Myocyte (in vitro differentiated cells): ENCODE data around the gene ALOX12. TPM values are rescaled to one million over a fixed set of nuclear protein-coding genes. Genes with fewer than 3 reads are reported as not detected.

Experiments used
- DNase-seq: peaks from one replicate; pipeline ENCODE4 v3.0.0-alpha.2; 2012; ENCODE audit warnings: low read depth
- total RNA-seq: library from RNA; depleted of rRNA; stranded (reverse); fragments of >200 nt; gene quantifications from 2 replicates; pipeline ENCODE4 v1.2.3, GENCODE V29; 2014

ALOX12 gene
- total RNA-seq, 1 donor from 2014 or later, result not detected

DNA sequence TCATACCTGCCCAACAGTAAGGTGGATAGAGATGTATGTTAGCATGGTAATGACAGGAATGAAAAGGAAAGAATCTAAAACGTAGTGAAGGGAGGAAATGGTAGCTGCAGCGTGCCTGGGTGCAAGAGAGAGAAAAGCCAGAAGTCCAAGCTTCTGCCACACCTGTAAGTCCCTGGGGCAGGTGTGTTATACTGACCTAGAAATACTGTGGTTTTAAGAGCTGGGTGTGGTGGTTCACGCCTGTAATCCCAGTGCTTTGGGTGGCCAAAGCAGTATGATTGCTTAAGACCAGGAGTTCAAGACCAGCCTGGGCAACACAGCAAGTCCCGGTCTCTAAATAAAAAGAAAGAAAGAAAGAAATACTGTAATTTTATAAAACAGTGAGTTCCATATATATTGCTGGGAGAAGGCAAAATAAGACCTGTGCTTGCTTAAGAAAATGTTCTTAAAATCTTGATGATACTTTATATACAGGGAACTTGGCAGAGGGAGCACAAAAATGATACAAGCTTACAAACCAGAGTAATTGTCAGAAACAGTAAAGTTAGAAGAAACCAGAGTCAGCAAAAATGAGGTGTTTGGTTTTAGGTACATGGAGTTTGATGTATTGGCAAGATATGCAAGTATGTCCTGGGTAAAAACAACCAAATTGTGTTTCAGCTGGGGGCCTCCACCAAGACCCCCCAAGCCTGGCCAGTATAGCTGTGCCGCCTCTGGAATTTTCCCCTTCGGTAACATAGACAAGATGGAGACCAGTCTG, 6.6 kb downstream of the ALOX12 start:
- DNase-seq, result no peak

DNA sequence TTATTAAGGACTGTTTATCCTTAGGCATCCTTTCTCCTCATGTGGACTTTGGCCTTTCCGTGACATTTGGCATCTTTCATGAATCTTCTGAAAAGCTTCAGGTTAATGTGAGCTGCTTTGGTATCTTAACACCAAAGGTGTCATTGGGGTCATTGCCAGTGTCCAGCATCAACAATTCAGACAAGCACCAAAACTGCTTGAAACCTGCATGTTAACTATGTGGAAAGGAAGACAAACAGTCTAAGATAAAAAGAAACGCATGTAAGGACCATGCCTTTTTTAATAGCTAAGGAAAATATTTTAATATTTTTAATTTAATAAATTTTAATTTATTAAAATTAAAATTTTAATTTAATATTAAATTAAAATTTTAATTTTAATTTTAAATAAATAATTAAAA, 7.9 kb downstream of the ALOX12 start:
- DNase-seq, result no peak

DNA sequence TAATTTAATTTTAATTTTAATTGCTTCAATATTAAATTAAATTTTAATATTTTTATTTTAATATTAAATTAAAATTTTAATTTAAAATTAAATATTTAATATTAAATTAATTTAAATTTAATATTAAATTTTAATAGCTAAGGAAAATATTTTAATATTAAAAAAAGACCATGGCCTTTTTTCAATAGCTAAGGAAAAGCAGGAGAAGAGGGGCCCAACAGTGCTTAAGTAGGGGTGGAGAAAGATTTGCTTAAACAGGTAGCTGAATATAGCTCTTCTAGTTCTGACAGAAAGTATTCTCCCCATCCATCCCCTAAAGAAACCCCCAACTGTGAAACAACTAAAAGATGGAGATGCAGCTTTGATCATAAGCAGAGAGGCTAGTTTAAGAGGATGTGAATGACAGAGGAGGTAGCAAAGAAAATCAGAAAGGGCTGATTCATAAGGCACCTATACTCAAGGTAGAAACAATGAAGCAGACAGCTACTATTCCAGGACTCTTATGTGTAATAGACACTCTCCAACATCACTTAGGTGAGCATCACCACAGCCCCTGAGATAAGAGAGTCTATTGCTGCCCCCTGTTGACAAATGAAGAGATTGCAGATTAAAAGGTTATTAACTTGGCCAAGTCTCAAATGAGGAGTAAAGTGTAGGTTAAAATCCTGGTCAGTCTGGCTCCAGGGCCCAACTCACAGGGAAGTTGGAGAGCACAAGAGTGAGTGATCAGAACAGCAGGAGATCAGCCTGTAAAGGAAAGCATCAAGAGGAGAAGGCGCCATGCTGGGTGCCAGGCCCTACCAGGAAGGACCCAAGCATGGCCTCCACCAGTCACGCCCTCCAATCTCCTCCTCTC, 8.8 kb downstream of the ALOX12 start:
- peak; percentile 74 for DNase-seq

DNA sequence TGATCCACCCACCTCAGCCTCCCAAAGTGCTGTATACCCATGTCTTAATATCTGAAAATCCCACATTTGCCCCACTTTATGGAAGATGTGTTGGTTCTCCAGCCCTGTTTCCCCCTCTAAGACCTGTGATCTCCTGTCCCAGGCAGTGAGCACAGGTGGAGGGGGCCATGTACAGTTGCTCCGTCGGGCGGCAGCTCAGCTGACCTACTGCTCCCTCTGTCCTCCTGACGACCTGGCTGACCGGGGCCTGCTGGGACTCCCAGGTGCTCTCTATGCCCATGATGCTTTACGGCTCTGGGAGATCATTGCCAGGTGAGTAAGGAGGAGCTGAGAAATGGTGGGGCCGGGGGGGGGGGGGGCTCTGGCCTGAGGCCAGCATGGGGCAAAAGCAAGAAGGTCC, 9.9 kb downstream of the ALOX12 start:
- no peak for DNase-seq

DNA sequence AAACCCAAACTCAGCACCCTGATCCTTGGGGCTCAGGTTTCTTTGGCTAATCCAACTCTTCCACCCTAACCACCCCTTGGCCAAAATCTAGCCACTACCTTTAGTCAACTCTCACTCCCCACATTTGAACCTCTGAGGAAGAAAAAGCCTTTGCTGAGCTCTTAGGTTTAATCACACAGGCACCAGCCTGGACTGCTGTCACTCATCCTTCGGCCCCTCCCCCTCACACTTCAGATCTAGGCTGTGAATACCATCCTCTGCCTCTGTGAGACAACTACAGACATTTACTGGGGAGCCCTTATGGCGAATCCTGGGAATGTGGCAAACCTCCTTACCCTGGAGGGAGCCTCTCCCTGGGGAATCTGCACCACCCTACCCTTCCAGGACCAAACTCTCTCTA, 11.3 kb downstream of the ALOX12 start:
- no peak for DNase-seq

DNA sequence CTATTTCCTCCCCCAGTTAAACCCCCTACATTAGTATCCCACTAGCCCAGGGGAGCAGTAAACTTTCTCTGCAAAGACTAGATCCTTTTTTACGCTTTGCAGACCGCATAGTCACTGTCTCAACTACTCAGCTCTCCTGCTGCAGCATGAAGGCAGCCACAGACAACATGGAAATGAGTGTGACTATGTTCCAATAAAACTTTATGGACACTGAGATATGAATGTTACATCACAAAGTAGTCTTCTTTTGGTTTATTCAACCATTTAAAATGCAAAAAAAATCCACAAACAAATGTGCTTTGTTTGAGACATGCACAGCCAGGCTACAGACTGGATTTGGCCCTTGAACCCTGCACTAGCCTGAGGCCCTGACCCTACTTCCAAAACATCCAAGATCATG, 14.7 kb downstream of the ALOX12 start:
- no peak for DNase-seq

DNA sequence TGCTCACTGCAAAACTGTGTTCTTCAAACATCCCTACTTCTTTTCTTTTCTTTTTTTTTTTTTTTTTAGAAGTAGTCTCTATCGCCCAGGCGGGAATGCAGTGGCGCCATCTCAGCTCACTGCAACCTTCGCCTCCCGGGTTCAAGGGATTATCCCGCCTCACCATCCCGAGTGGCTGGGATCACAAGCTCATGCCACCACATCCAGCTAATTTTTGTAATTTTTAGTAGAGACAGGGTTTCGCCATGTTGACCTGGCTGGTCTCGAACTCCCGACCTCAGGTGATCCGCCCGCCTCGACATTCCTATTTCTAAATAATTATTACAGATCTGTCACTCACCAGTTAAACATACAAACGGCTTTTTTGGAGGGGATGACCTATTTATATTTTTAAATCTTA, 15.6 kb downstream of the ALOX12 start:
- no peak for DNase-seq

DNA sequence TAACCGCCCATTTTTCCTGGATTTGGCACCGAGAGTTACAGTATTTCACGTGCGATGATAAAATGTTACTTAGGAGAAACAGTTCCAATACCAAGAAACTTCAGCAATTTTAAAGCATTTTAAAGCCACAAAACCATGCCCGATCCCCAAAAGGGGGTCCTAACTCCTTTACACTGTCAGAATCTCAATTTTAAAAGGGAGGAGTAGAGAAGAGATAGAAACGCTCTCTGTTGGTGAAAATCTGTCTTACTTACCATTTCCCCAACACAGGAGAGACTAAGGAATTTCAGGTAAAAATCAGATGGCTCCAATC, 16.0 kb downstream of the ALOX12 start:
- no peak for DNase-seq

DNA sequence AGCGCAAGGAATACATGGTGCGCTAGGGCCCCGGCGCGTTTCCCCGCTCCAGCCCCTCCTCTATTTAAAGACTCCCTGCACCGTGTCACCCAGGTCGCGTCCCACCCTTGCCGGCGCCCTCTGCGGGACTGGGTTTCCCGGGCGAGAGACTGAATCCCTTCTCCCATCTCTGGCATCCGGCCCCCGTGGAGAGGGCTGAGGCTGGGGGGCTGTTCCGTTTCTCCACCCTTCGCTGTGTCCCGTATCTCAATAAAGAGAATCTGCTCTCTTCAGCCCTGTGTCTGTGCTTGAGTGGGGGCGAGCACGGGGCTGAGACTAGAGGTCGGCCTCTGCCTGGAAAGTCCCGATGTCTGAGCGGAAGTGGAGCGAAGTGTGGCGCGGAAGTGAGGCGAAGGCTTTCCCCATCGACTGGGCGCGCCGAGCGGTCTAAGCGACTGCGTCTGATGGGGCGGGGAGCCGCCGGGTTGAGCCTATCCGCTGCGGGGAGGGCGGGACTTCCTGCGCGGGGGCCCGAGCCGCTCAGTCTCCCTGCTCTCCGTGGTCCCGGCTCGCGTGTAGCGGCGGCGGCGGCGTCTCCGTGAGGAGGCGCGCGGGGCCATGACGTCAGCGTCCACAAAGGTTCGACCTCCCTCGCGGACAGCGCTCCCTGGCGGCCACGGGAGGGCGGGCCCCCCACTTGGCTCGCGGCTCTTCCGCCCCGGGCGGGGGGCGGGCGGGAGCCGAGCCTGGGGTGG, 18.6 kb downstream of the ALOX12 start:
- DNase-seq, result peak; percentile 97

DNA sequence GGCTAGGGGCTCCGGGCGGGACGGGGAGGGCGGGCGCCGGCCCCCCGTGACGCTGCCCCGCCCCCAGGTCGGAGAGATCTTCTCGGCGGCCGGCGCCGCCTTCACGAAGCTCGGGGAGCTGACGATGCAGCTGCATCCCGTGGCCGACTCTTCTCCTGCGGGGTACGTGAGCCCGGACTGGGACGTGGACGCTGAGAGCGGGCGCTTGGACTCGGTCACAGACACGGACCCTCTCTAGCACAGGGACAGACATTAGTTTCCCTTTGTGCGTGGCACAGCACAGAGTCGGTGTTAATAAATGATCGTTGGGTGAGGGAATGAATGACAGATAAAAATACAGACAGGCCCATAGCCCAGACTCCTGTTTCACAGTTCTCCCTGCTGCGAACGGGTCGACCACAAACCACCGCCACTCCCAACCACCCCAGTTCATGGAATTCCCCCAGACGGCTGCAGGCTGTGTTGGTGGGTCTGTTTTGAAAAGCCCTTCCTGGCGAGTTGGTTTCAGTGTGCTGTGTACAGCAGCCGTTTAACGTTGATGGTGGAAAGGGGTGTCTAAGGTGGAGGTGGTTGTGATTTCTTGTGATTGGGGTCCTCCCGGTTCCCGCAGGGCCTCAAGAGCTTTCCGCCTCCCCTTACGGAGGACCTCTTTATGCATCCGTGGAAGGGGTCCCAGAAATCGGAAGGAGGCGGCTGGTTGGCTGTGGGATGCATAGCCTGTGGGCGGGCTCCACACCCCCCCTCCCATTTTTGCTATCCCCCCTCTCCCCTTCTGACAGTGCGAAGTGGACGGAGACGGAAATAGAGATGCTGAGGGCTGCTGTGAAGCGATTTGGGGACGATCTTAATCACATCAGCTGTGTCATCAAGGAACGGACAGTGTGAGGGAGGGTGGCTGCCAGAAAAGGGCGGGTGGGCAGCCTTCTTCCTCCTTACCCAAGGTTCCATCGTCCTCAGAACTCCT, 19.4 kb downstream of the ALOX12 start:
- DNase-seq, result peak; percentile 70

DNA sequence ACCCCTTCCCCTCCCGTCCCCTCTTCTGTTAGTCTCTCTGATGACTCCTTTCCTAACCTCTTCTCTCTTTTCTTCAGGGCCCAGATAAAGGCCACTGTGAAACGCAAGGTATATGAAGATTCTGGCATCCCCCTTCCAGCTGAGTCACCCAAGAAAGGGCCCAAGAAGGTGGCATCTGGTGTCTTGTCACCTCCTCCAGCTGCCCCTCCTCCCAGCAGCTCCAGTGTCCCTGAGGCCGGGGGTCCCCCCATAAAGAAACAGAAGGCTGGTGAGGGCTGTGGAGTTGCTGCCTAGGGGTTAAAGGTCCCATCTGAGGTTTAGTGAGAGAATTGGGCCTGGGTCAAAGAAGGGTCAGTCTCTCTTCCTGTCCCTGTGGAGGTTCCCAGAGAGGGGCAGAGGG, 20.6 kb downstream of the ALOX12 start:
- no peak for DNase-seq

DNA sequence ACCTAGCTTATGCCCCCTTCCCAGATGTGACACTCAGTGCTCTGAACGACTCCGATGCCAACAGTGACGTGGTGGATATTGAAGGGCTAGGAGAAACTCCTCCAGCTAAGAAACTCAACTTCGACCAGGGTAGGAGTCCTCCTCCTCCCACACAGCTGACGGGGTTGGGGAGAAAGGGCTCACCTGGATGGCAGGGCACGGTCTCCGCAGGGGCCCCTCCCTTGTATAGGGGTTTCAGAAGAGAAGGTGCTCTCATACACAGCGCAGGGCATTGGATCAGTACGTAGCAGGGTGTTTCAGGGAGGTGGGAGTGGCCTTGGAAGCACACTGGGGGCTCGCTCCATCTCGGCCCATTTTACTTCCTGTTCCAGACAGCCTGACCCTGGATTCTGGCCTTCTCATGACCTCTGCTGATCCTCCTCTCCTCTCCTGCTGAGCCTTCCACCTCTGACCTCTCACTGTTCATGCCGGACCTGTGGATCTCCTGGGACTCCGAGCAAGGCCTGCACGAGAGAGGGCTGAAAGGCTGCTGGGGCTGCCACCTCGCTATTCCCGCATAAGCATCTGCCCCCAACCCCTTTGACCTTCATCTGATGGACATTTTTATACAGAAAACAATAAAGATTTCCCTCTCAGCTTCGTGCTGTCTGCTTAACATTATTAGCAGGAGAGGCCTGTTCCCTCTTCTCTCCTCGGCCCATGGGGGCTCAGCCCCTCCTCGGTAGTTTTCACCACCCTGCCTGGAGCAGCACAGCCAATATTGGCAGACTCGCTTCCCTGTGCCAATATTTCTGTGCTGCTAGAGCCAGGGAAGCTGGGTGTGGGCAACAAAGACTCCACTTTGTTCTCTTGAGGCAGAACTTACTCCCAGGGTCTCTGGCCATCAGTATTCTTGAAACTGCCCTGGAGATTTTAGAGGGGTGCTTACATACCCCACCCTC, 21.3 kb downstream of the ALOX12 start:
- DNase-seq, result no peak

DNA sequence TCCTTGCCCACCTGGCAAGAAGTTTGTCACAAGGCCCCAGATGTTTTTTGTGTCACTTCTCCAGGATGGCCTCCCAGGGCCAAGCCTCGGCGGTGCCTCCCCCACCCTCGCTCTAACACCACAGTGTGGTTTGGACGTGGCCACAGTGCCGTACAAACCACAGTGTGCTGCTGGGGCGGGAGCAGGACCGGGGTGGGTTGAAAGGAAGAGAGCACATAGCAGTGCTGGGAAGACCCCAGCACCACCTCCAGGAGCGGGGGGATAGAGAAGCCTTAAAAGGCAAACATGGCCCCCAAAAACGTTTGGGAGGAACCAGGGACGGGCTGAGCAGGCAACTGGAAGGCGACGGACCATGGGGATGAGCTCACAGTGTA, 22.0 kb downstream of the ALOX12 start:
- DNase-seq, result no peak

DNA sequence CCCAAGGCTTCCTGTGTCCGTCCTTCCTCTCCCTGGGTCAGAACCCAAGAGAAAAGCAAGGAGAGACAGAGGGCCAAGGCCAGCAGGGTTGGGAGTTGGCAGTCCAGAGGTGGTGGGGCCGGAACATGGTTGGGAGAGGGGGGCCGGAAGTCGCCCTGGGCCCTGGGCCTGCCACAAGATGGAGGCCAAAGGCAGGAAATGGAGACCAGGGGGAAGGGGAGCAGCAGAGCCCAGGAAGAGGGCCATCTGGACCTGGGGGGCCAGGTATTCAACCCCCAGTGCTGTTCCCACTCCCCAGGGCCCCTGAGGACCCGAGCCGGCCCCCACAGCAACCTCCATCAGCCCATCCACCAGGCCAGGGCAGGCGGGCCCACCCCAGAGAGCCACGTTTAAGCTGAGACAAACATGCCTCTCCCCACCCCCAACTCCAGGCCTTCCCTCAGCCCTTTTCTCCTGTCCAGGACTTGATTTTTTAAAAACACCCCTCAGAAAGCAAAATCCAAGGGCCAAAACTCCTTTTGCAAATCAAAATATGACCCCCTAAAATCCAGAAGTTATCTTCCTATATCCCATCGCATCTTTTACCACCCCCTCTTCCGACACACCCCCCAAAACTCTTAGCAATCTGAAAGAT, 22.6 kb downstream of the ALOX12 start:
- DNase-seq, result no peak

DNA sequence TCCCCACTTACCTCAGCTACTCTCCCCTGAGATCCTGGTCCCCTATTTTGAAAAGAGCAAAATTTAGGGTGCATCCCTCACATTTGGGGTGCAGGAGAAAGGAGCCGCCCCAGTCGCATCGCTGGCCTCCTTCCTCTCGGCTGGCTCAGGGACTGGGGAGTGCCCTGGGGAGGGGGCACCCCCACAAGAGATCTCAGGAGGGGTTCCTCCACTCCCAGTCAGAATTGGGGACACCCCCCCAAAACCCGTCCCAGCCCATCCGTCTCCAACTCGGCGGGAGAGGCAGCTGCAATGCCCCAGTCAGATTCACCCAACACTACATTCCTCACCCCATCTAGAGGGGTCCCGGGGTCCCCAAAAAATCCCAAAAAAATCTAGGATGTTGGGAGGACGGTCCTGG, 23.5 kb downstream of the ALOX12 start:
- no peak for DNase-seq

DNA sequence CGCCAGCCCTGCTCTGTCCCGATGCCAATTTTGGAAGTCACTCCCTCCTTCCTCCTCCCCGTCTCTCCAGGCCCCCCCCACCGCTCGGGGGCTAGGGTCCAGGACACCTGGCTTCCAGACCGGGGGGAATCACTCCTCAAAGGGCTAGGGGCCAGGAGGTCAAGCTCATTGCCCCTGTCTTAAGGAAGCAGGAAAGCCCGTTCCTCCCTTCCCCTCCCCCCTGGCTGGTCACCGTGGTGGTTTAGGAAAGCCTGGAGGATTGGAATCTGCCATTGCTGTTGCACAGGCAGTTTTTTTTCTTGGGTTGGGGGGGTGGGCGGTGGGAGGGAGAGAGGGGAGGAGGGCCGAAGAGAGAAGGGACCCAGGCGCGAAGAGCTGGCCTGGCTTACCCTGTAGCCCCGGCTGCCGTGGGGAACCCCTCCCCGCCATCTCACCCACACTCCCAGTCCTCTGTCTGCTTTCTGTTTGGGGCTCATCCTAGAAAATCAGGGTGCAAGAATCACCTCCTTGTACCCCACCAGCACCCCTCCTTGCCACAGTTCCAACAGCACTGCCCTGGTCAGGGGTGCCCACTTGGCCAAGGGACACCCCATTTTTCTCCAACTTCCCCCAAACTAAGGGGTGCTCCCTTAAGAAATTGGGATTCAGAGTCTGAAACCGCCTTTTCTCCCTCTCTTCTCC, 24.1 kb downstream of the ALOX12 start:
- DNase-seq, result peak; percentile 72

DNA sequence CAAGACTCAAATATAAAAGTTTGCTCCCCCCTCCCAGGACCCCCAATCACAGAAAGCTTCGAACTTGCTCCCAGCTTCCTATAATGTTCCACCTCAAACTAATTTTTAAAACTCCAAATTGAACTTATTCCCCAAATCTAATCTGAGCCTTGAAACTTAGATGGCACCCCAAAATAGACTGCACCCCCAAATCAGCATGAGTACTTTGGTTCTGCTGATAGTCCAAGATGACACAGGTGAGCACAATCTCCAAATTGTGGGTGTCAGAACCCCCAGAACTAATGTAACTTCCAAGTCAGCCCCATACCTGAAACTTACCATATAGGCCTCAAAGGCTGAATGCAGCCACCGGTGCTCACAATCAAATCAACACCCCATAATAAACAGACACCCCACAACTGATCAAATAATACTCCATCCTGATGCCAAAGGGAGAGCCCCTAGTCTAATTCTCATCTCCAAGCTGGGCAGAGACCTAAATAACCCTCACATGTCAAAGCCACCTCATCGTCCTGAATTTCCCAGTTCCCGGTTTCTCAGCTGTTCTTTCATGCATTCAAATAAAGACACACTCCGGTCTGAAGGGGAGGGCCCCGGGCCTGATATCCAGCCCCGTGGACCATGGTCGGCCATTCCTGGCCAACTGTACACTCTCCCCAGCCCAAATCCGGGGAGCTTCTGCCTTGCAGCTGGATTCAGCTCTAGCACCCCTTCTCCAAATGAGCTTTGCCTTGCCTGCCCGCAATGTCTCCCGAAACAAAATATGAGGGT, 25.2 kb downstream of the ALOX12 start:
- DNase-seq, result peak; percentile 65
